DMS53 treated with DMSO at 0.1 percent for 48 hours (cell line): ENCODE measurements around the gene CIART.
A peak's percentile ranks its signal among the peaks of the same experiment; 100 is the strongest.

ENCODE experiments used
- DNase-seq: peaks from one replicate; lab custom pipeline; 2025; ENCODE audit not compliant: unreplicated experiment; lab: John Stamatoyannopoulos, UW

CIART gene

GRCh38 chr1:150259758-150260669, 22.3 kb upstream of the CIART start:
- DNase-seq: no peak

- DNase-seq: no peak
Measured at GRCh38 chr1:150261367-150261766, 21.0 kb upstream of the CIART start.

GRCh38 chr1:150262388-150263320, 19.7 kb upstream of the CIART start:
- no peak for DNase-seq

GRCh38 chr1:150263549-150263948, 18.8 kb upstream of the CIART start:
- DNase-seq: no peak

- no peak for DNase-seq
Measured at GRCh38 chr1:150267896-150268295, 14.5 kb upstream of the CIART start.

- no peak for DNase-seq
Measured at GRCh38 chr1:150268340-150268704, 14.0 kb upstream of the CIART start.

- DNase-seq: peak; percentile 81
Measured at GRCh38 chr1:150268705-150269403, 13.5 kb upstream of the CIART start, which contains the start of gene APH1A. Gene APH1A, minus strand, starts transcription at chr1:150269016. Its CDS starts 206 bp downstream, at chr1:150268810.

GRCh38 chr1:150269451-150269850, 12.9 kb upstream of the CIART start:
- no peak for DNase-seq

- no peak for DNase-seq
Measured at GRCh38 chr1:150271291-150271959, 10.9 kb upstream of the CIART start.

GRCh38 chr1:150273311-150273710, 9.0 kb upstream of the CIART start:
- no peak for DNase-seq

GRCh38 chr1:150280138-150280707, 2.1 kb upstream of the CIART start:
- no peak for DNase-seq

- peak; percentile 55 for DNase-seq
Measured at GRCh38 chr1:150281221-150281757, 1.1 kb upstream of the CIART start.

GRCh38 chr1:150282558-150282958, 204 bp downstream of the CIART start:
- no peak for DNase-seq

- DNase-seq: no peak
Measured at GRCh38 chr1:150283260-150283659, 906 bp downstream of the CIART start.

- DNase-seq: no peak
Measured at GRCh38 chr1:150288382-150288781, 6.0 kb downstream of the CIART start.

- DNase-seq: no peak
Measured at GRCh38 chr1:150288822-150289221, 6.5 kb downstream of the CIART start.

GRCh38 chr1:150293433-150294253, 11.3 kb downstream of the CIART start, which contains the start of gene MRPS21:
Gene MRPS21, plus strand, starts transcription at chr1:150293861. Its CDS starts 506 bp downstream, at chr1:150294367.
- DNase-seq: peak; percentile 82

- no peak for DNase-seq
Measured at GRCh38 chr1:150295476-150295875, 13.1 kb downstream of the CIART start.

GRCh38 chr1:150299716-150300115, 17.4 kb downstream of the CIART start:
- DNase-seq: no peak
